Epithelial cell of umbilical artery (primary cell): ENCODE data around the gene IAPP. TPM values are rescaled to one million over a fixed set of nuclear protein-coding genes. Genes with fewer than 3 reads are reported as not detected.

ENCODE experiments used
- total RNA-seq: library from RNA; depleted of rRNA; stranded (reverse); fragments of >200 nt; gene quantifications from 2 replicates; pipeline ENCODE4 v1.2.3, GENCODE V29; 2014

The IAPP gene
- not detected in 2 replicates for total RNA-seq

GRCh38 chr12:21372602-21373001 is at the start of gene IAPP:
TSS of gene IAPP (plus strand) at chr12:21372902. CDS start at chr12:21373352, 450 bp downstream.

GRCh38 chr12:21334771-21335325 is 37.9 kb upstream of the IAPP start, which contains the start of gene SLCO1A2:
TSS of gene SLCO1A2 (minus strand) at chr12:21334917. CDS start at chr12:21334647, 270 bp downstream.

Other genes with a start within 250 kb of the IAPP start
- gene SLCO1B1, start 241.7 kb upstream of the IAPP start, total RNA-seq, result not detected in 2 replicates
- not detected in 2 replicates for gene SLCO1A2, start 38.0 kb upstream of the IAPP start, total RNA-seq
- gene PYROXD1, start 64.8 kb downstream of the IAPP start, total RNA-seq, result 9.1 and 11.2 TPM in 2 replicates
- 133 and 165 TPM in 2 replicates for gene RECQL, start 128.7 kb downstream of the IAPP start, total RNA-seq
- gene GOLT1B, start 128.9 kb downstream of the IAPP start, total RNA-seq, result 51.3 and 61.2 TPM in 2 replicates
- gene SPX, start 153.4 kb downstream of the IAPP start, total RNA-seq, result 0.32 TPM in 1 of 2 replicates, not detected in the other
- gene GYS2, start 231.9 kb downstream of the IAPP start, total RNA-seq, result not detected in 2 replicates